CD4-positive, alpha-beta T cell treated with Interleukin-4 for 4 hours (primary cell): ENCODE results near the gene SF3A1.
"Not testable (repeated sequence)": the region's sequence is repeated elsewhere in the genome, so short reads cannot be mapped to it uniquely, and the experiment has no call there.

ENCODE experiments used
- DNase-seq: peaks from one replicate; pipeline ENCODE4 v3.0.0-alpha.2; 2020

SF3A1 gene

DNA sequence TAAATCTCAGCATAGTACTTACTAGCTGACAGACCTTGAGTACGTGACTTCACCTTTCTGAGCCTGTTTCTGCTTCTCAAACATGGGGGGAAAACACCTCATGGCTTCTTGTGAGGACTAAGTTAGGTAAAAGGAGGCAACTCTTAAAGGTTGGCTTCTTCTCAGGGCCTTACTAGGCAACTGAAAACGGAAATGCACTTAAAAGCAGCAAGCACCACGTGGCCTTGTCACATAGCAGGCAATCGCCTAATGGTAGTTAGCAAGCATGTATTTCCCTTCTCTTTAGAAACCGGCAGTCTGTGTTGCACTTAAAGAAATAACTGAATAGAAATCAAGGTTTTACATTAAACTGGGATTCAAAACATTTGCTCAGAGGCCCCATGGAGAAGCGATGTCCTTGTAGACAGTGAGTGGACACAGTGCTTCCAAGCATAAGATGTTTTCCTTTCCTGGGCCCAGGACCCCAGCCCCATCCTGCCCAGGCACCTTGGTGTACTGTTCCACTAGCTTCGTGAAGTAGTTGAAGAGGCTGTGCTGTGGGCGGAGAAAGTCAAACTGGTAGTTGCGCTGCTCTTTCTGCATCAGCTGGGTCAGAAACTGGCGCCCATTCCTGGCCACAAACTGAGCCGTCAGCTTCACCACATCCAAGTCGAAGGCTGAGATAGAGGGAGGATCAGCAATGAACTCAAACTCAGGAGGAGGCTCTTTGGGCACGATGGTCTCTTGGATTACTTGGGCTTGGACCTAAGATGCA, 12.1 kb downstream of the SF3A1 start:
- DNase-seq, result peak; percentile 26

DNA sequence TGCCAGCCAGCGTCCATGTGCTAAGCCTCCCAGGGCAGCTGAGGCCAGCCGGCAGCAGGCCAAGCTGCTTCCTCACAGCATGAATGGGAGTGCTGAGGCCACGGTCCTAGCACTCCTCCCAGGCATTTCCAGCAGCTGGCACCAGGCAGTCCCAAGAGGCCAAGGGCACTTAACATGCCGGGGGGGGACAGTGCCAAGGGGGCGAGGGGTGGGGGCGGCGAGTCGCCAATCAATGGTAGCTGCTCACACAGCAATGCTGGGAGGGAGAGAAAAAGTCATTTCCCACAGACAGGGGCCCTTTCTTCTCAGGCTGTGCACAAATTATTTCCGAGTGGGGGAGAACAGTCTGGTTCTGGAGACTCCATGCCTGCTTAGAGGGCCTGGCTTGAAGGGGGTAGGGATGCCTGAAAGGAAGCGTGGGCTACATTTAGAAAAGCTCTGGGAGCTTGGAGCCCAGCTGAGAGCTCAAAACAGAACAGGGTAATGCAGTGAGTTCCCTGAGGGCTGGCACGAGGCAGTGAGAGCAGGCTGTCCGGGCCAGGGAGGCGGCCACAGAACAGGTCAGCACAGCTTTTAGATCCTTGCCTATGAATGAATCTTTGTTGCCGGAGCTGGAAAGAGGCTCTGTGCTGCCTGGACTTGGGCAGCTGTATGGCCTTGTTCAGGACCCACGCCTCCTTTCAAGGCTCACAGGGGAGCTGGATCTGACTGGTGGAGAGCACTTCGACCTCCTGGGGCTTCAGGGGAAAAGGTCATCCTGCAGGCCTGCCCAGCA, 15.6 kb downstream of the SF3A1 start:
- no peak for DNase-seq

DNA sequence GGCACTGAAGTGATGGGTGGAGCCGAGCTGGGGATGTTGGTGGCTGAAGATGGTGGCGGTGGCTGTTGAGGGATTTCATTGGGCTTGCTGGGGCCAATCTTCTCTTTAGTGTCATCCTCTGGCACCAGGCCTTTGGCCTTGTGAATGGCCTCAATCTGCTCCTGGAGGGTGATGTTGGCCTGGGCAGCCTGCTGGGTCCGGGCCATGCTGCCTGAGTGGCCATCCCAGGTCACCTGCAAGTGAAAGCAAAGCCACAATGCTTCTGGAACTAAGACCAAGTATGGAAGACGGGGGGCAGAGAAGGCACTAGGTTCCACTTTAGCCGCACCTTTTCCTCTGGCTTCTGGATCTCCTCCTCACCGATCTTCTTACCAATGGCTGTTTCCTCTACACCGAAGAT, 17.9 kb downstream of the SF3A1 start:
- DNase-seq, result no peak

DNA sequence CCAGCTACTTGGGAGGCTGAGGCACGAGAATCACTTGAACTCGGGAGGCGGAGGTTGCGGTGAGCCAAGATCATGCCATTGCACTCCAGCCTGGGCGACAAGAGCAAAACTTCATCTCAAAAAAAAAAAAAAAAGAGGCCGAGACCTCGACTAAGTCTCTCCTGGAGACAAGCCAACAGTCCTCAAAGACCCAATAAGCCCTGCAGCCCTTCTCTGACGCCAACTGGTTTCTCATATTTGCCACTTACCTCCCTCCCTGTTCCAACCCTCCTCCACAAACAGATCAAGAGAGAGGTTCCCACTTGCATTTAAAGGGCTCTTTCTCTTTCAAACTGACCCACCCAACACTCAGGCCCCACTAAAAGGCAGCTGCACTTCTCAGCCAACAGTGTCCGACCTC, 18.4 kb downstream of the SF3A1 start:
- not testable (repeated sequence) for DNase-seq

DNA sequence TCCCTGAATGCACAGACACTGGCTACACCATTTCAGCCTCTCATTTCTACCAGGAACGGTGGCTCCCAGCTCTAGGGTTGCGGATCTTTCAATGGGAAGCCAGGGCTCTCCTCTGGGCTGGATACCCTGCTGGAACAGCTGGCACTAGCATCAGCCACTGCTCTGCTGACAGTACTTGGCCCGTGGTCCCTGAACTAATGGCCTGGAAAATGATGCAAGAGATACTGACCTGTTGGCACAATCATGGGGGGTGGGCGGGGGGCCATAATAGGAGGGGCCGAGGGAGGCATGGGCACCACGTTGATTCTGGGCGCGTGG, 19.3 kb downstream of the SF3A1 start:
- no peak for DNase-seq

DNA sequence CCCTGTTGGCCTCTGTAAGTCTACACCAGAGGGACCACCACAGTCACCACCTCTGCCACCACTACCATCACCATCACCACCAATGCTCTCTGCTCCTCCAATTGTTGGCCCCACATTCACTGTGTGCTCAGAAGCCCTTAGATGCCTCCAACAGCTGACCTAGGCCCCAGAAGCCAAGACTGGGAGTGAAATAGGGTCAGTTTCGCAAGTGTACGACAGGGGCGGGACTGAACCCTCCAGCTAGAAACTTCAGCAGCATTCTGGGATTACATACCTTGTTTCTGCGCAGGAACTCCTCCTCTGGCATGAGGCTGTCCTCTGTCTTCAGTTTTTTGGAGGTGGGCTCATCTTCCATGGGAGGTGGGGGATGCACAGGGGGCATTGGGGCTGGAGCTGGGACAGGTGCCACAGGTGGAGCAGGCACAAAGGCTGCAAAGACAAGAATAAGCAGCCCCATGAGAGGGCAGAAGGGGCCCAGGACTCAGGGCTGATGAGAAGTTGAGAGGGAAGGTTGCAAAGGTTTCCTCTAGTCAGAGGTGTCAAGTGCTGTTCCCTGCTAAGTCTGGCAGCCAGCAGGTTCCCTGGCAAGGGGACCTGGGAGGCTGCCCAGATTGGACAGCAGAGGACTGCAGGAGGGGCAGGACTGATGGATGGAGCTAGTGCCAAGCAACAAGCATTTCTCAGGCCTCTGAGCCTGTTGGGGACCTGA, 19.8 kb downstream of the SF3A1 start:
- no peak for DNase-seq

DNA sequence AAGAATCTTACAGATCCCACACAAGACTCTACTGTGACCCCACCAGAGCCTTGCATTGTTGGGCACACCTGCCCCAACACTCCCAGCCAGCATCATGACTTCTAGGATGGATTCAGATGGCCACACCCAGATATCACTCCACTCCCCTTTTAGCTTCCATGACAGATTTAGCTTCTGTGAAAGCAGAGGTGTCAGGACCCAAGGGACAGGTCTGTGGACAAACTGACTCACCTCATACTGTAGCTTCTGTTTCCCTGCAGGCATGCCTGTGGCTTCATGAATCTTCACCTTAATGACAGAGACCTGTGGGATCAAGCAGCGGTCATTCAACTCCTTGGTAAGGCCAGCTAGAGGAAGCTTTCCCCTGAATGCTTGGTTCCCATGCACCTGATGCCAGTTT, 21.5 kb downstream of the SF3A1 start:
- DNase-seq, result no peak

DNA sequence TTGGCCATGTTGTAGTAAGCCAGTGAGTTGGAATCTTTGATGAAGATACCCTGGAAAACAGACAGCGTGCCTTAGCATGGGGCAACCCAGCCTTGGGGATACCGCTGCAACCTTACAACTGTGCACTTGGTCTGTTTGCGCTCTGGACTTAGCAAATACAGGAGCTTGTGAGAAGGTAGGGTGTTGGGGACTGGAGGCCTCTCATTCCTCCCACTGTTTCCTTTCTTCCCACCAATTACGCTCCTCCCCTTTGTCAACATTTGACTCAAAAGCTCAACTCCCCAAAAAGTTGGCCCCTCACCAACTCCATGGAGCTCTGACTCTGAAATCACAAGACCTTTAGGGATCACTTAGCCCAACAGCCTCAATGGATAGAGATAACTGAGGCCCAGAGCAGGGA, 22.0 kb downstream of the SF3A1 start:
- DNase-seq, result no peak

DNA sequence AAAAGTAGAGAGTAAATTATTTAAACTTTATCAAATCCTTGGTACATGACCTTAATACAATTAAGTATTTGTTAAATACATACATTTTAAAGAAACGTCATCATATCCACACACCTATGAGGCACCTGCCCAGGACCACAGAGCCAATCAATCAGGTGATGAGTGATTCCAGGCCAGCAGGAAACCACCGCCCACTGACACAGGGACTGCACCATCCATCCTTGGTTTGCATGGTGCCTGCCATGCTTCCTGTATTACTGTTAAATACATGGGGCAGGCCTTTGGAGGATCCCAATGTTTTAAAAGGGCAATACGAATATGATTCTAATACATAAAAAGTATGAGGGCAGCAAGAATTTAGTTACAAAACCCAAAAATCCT, 23.0 kb downstream of the SF3A1 start:
- no peak for DNase-seq

DNA sequence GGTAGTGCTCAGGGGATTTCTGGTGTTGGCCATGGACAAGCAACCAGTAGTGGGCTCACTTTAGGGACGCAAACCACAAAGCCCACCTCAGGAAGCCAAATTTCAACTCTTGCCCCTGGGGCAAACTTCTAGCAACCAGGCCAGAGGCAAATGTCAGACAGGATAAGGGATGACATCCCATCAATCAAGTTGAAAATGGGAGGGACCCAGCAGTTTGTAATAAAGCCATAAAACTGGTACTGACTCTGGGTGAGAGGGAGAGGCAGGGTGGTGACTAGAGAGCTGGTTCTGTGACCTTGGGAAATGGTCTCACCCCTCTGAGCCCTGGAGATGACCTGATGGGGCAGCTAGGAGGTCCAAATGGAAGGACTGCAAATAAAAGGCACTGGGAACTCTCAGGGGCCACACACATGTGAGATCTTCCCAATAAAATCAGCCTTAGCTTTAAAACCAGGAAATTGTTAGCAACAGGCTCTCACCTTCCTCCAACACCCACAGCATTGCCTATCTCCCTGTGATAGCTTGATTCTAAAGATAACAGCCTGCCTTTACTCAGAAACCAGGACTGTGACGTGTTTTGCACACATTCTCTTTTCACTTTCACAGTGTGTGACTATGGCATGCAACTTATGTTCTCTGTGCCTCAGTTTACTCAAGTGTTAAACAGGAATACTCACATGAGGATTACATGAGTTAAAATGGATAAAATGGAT, 23.5 kb downstream of the SF3A1 start:
- no peak for DNase-seq

DNA sequence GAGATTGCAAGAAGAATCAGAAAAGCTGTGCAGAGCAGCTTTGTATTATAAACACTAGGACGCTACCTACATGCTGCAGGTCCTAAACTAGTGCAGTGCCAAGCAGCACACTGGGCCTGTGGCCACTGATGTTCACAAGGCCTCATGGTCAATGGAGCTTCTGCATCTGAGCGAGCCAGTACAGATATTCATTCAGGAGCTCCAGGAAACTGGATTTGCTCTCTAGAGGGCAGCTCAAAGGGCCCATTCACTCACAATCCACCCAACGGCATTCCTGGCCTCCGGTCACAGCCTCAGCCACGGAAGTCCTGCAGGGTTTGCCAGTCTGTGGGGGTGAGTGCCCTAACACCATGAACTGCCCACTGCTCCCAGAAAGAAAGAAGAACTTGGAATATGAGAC, 24.1 kb downstream of the SF3A1 start:
- no peak for DNase-seq

DNA sequence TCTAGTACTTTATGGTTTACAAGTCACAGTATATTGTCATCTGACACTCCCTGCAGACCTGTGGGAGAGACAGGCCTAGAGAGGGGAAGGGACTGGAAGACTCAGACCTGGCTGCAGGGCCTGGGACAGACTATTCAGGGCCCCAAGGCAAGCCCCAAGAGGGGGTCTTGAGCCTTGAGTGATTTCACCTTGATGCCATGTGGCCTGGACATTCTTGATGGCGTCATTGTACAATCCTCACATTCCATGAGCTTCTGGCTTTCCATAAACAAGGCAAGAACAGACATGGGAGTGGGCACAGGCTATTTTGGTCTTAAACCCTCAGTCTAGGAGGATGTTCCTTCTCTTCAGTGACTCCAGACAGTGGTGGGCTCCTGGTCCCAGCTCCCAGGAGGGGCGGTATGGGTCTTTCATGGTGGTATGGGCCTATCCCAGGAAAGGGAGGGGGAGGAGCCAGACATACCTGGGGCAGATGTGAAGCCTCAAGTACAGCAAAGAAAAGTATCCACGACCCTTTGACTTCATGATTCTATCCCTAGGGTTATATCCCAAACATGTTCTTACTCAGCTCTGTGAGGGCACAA, 28.1 kb downstream of the SF3A1 start:
- DNase-seq, result no peak

DNA sequence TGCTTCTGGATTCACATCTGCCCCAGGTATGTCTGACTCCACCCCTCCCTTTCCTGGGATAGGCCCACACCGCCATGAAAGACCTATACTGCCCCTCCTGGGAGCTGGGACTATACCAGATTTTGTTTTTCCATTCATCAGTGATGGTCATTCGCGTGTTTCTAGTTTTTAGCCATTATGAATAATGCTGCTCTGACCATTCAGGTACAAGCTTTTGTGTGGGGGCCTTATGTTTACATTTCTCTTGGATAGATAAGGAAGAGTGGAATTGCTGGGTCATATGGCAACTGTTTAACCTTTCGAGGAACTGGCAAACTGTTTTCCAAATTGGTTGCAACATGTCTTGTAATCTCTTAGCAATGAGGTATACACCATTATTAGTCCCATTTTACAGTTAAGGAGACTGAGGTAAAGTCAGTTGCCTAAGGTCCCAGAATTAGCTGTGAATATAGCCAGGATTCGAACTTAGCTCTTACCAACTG, 28.8 kb downstream of the SF3A1 start:
- DNase-seq, result no peak

DNA sequence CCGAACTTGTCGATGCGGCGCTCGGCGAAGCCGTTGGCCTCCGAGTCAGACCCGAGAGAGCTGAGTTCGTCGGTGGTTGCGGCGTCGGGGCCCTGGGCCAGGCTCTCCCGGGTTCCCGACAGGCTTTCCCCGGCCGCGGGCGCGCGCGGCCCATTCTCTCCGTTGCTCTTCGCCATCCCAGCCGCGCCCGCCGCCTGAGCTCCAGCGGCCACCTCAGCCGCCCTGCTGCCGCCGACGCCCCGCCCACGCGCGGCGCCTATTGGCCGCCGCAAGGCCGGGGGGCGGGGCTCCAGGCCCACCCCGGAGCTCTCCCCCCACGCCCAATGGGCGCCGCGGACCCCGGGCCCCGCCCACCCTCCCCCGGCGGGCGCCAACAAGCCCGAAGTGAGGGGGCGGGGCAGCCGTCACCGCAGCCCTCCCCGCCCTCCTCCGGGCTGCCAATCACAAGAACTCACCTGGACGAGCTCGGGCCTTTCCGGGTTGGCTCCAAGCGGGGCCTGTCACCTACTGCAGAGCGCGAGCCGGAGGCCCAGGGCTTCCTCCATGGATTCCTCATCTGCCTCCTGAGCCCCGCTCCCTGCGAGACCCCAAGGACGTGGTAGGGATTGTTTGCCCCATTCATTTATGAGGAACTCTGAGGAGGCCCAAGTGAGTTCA, 29.9 kb downstream of the SF3A1 start, which contains the start of gene TBC1D10A:
TSS of gene TBC1D10A (minus strand) at position 236 of the 657 bp plus-strand sequence. CDS start at position 176, 60 bp downstream.
- DNase-seq, result peak; percentile 93

DNA sequence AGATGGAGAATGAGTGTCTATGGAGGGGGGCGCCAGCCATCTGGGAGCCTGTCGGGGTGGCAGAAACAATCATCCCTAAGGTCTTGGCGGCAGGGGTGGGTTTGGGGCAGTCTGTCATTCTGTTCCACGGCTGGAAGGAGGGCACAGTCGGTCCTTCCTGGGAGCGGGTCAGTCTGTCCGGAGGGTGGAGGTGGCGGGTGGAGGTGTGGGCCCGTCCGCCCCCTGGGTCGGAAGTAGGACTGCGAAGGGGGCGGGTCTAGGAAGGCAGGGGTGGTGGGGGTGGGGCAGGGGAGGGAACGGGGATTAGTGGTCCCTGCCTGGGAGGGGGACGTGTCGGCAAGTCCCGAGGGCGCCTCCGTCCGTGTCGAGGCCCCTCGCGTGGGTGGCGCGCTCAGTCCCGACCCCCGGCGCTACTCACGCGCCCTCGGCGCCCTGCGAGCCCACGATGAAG, 30.4 kb downstream of the SF3A1 start:
- no peak for DNase-seq

DNA sequence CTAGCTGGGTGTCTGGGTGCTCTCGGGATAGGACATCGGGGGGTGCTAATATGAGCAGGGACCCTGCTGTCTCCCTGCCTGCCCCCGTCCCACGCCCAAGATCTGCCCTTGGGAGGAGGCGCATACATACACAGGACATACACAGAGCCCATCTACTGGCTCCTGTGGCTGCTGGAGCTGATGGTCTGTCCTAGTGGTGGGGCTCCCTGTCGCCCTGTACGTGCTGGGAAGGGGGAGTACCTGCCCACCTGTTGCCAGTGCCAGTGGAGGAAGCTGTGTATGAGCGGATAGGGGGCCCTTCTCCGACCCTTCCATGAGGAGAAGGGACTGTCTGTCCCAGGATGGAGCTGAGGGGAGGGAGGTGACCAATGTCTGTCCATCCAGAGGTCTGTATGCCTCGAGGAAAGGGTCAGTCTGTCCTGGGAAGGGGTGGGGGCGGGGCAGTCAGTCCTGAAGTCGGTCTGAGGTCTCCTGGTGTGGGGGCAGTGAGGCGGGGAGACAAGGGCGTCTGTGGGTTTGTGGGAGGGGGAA, 30.9 kb downstream of the SF3A1 start:
- DNase-seq, result no peak

DNA sequence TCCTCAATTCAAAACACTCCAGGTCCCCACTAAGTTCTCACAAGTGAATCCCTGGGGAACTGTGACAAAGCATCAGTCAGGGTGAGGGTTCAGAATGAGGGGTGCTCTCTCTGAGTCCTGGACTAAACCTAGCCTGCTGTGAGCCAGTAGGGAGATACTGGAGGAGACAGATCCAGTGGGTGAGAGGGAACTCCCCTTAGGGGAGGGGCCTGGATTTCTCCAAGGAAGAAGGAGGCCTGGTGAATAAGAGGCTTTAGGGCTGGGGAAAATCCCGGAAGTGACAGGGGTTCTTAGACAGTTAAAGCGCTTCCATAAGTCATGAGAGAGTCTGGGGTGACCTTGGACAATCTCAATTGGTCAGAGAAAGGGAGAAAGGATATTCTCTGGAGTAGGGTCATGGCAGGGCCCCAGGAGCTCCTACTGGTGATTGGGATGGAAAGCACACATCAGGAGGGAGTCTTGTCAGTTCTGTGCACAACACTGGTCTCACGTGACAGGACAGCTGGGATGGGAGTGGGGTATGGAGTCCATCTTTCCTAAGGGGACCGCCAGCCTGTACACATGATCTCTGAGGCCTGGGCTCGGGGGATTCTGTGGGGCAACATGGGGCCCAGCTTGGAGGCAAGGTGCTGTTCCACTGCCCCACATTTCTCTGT, 31.5 kb downstream of the SF3A1 start:
- DNase-seq, result no peak

DNA sequence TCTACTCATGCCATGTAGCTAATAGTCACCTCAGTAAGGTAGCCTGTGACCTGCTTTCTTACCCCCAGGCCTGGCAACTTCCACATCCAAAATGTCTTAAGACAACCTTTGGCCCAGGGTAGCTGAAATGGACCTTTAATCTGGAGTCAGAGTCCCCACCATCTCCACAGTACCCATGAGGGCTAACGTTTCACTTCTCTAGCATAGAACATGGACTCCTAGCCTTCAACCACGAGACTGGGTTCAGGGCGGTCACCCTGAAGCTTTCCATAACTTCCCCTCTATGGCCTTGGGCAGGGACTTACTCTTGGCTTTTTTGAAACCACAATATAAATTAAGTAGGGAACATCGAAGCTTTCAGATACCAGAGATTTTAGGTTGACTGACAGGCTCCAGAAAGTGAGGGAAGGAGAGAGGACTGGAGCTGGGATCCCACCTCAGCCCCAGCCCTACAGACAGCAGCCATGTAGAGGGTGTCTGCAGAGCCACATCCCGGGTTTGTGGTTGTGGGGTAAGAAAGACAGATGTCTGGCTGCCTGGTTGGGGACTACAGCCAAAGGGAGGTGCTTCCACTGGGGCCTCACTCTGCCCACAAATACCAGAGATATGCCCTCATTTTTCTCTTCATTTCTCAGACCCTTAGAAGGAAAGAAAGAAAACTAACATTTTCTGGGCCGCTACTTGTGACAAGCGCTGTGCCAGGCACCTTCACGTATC, 32.5 kb downstream of the SF3A1 start:
- DNase-seq, result peak; percentile 52

DNA sequence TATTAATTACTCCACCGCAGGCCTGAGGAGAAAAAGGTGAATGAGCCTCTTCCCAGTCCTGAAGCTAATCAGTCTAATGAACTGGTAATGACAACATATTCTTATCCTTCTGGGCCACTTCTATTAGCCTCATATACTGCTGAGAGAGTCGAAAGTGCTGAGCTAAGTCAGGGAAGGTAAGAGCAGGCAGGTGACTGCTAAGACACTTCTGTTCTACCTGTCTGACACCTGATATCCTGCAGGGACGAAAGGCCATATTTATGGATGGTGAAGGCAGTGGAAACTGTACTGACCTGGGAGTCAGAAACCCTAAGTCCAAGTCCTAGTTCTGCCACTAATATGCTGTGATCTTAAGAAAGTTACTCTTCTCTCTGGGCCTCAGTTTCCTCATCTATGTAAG, 33.4 kb downstream of the SF3A1 start:
- DNase-seq, result no peak

DNA sequence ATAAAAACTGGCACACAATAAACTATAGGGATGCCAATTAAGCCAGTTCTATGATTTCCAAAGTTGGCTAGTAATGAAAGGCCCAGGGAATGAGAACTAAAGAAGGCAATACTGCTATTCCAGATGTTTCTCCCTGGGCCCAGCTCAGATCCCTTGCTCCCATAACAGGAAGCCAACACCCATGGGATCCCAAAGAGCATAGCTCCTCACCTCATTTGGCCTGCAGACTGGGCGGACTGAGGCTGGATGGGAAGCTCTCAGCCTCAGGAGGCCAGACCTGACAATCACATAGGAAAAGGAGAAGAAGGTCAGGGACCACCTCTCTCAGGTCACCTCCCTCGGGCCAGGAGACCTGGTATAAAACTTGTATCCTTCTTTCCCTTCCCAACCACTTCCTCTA, 35.2 kb downstream of the SF3A1 start:
- no peak for DNase-seq
